Upper lobe of left lung (tissue), 4 donors: ENCODE results near the gene PPP2R2B.

ENCODE experiments used
- CTCF ChIP-seq, 6 experiments: fragments of 450-650 bp in 4 of 6; fragments of 200-600 bp in 2 of 6; sonication (generic) in 2 of 6; IDR thresholded peaks; one replicate each; pipeline ENCODE4 v1.5.1; 2016 to 2019; ENCODE audit warnings: antibody characterized with exemption in 6 of 6
- POLR2AphosphoS5 ChIP-seq, 2 donors: sonication (generic); formaldehyde crosslinking; IDR thresholded peaks; one replicate each; pipeline ENCODE4 v1.5.1; 2017; ENCODE audit warnings: antibody characterized with exemption in 2 of 2

GRCh38 chr5:146815411-146815810 is 63.1 kb downstream of the PPP2R2B start:
- no peak for TF ChIP-seq CTCF (IDR thresholded peaks at IDR 0.05)
- TF ChIP-seq POLR2AphosphoS5 (IDR thresholded peaks at IDR 0.05): no peak
